GM19043 (cell line): ENCODE measurements around the gene NIPAL4.
"Not testable (repeated sequence)": the region's sequence is repeated elsewhere in the genome, so short reads cannot be mapped to it uniquely, and the experiment has no call there.

Experiments
- ATAC-seq: cut with Tn5 transposase; IDR thresholded peaks from one replicate; pipeline ENCODE4 v1.9.1; 2021; ENCODE audit warnings: low read depth; ENCODE audit not compliant: unreplicated experiment

The NIPAL4 gene

GRCh38 chr5:157459715-157460599 is at the start of gene NIPAL4:
Gene NIPAL4, plus strand, starts transcription at chr5:157460213. Its CDS starts 108 bp downstream, at chr5:157460321.
- ATAC-seq = no peak

- no peak for ATAC-seq
These were observed 44.2 kb upstream of the NIPAL4 start for GRCh38 chr5:157415838-157416237.

GRCh38 chr5:157419521-157419920 is 40.5 kb upstream of the NIPAL4 start:
- ATAC-seq = not testable (repeated sequence)

- ATAC-seq = not testable (repeated sequence)
These were observed 30.1 kb upstream of the NIPAL4 start for GRCh38 chr5:157429920-157430319.

- ATAC-seq = peak; percentile 79
These were observed 28.3 kb upstream of the NIPAL4 start for GRCh38 chr5:157431544-157432200.

- ATAC-seq = no peak
These were observed 25.9 kb upstream of the NIPAL4 start for GRCh38 chr5:157434096-157434495.

- no peak for ATAC-seq
These were observed 16.9 kb upstream of the NIPAL4 start for GRCh38 chr5:157443041-157443549.

GRCh38 chr5:157444224-157444623 is 15.8 kb upstream of the NIPAL4 start:
- no peak for ATAC-seq

GRCh38 chr5:157445745-157446411 is 14.1 kb upstream of the NIPAL4 start:
- no peak for ATAC-seq

- no peak for ATAC-seq
These were observed 13.5 kb upstream of the NIPAL4 start for GRCh38 chr5:157446412-157446935.

- ATAC-seq = no peak
These were observed 12.8 kb upstream of the NIPAL4 start for GRCh38 chr5:157447201-157447637.

- ATAC-seq = no peak
These were observed 10.8 kb upstream of the NIPAL4 start for GRCh38 chr5:157449011-157449723.

- no peak for ATAC-seq
These were observed 10.0 kb upstream of the NIPAL4 start for GRCh38 chr5:157450024-157450423.

- no peak for ATAC-seq
These were observed 8.2 kb upstream of the NIPAL4 start for GRCh38 chr5:157451806-157452205.

- no peak for ATAC-seq
These were observed 5.7 kb upstream of the NIPAL4 start for GRCh38 chr5:157454273-157454672.

- no peak for ATAC-seq
These were observed 5.0 kb upstream of the NIPAL4 start for GRCh38 chr5:157455057-157455456.

GRCh38 chr5:157456301-157456700 is 3.7 kb upstream of the NIPAL4 start:
- no peak for ATAC-seq

- no peak for ATAC-seq
These were observed 2.6 kb upstream of the NIPAL4 start for GRCh38 chr5:157457391-157457790.

GRCh38 chr5:157458835-157459234 is 1.2 kb upstream of the NIPAL4 start:
- no peak for ATAC-seq
